GM04503 (cell line): ENCODE data around the gene ZNF576.
"Not testable (repeated sequence)": the region's sequence is repeated elsewhere in the genome, so short reads cannot be mapped to it uniquely, and the experiment has no call there.

Experiments
- DNase-seq: peaks from one replicate; pipeline ENCODE4 v3.0.0-alpha.2; 2012; ENCODE audit warnings: low read depth

The ZNF576 gene

GRCh38 chr19:43575156-43575950 is 21.0 kb upstream of the ZNF576 start, which contains the start of the genes PINLYP and XRCC1:
Gene PINLYP, plus strand, starts transcription at chr19:43575801. Its CDS starts 1,391 bp downstream, at chr19:43577192.
Gene XRCC1, minus strand, starts transcription at chr19:43575527. Its CDS starts 69 bp downstream, at chr19:43575458.
- DNase-seq, result peak; percentile 88

- no peak for DNase-seq
Measured at GRCh38 chr19:43575955-43576878, 20.2 kb upstream of the ZNF576 start.

GRCh38 chr19:43578787-43579186 is 17.6 kb upstream of the ZNF576 start:
- DNase-seq, result no peak

DNA sequence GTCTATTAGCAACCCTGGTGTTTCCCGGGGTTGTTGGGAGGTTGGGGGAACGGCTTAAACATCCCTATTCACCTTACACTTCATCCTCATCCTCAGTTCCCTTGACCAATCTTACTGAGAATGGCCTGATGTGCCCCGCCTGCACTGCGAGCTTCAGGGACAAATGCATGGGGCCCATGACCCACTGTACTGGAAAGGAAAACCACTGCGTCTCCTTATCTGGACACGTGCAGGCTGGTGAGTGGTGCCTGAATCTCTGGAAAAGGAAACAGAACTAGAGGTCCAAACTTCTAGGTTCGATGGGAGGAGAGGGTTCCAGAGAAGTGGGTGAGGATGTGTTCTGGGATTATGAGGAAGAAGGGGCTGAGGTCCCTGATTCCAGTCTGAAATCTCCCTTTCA is 14.9 kb upstream of the ZNF576 start:
- no peak for DNase-seq

- no peak for DNase-seq
Measured at GRCh38 chr19:43582495-43582894, 13.9 kb upstream of the ZNF576 start.

GRCh38 chr19:43584484-43584883 is 11.9 kb upstream of the ZNF576 start:
- no peak for DNase-seq

GRCh38 chr19:43586346-43586745 is 10.0 kb upstream of the ZNF576 start:
- no peak for DNase-seq

- not testable (repeated sequence) for DNase-seq
Measured at GRCh38 chr19:43587029-43587428, 9.4 kb upstream of the ZNF576 start.

DNA sequence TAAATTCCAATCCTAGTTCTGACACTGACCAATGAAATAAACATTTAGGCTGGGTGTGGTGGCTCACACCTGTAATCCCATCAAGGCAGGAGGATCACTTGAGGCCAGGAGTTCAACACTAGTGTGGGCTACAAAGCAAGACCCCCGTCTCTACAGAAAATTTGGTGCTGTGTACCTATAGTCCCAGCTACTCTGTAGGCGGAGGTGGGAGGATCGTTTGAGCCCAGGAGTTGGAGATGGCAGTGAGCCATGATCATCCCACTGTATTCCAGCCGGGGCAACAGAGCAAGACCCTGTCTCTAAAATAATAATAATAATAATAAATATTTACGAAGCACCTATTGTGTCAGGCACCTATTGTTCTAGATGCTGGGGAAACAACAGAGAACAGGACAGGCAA is 7.1 kb upstream of the ZNF576 start:
- no peak for DNase-seq

DNA sequence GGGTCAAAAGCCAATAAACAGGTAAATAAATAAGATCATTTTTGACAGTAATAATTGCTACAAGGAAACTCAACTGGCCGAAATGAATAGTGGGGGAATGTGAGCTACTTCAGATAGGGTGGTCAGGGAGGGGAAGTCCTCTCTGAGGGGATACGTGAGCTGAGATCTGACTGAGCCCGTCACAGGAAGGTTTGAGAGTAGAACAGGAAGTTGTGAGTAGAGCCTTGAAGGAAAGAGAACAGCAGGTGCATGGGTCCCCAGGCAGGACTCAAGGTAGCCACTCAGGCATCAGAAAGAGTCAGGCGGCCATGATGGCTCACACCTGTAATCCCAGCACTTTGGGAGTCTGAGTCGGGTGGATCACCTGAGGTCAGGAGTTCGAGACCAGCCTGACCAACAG is 6.7 kb upstream of the ZNF576 start:
- no peak for DNase-seq

- no peak for DNase-seq
Measured at GRCh38 chr19:43591904-43592772, 4.3 kb upstream of the ZNF576 start.

GRCh38 chr19:43592800-43593350 is 3.5 kb upstream of the ZNF576 start:
- DNase-seq, result no peak

DNA sequence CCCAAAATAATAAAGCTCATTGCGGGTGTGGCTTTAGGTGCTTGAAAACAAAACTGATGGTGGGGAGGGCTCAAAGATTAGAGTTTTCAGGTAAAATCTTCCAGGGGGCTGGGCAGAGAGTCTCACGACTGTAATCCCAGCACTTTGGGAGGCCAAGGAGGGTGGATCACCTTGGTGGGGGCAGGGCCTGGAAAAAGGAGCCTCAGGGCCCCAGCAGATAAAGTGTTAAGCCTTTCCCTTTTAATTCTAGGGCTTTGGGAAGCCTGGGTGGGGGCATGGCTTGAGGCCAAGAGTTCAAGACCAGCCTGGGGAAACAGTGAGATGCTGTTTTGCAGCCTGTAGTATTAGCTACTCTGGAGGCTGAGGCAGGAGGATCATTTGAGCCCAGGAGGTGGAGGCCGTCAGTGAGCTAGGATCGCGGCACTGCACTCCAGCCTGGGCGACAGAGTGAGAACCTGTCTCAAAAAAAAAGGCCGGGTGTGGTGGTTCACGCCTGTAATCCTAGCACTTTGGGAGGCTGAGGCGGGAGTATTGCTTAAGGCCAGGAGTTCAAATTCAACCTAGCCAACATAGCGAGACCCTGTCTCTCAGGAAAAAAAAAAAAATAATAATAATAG is 2.2 kb upstream of the ZNF576 start:
- no peak for DNase-seq

DNA sequence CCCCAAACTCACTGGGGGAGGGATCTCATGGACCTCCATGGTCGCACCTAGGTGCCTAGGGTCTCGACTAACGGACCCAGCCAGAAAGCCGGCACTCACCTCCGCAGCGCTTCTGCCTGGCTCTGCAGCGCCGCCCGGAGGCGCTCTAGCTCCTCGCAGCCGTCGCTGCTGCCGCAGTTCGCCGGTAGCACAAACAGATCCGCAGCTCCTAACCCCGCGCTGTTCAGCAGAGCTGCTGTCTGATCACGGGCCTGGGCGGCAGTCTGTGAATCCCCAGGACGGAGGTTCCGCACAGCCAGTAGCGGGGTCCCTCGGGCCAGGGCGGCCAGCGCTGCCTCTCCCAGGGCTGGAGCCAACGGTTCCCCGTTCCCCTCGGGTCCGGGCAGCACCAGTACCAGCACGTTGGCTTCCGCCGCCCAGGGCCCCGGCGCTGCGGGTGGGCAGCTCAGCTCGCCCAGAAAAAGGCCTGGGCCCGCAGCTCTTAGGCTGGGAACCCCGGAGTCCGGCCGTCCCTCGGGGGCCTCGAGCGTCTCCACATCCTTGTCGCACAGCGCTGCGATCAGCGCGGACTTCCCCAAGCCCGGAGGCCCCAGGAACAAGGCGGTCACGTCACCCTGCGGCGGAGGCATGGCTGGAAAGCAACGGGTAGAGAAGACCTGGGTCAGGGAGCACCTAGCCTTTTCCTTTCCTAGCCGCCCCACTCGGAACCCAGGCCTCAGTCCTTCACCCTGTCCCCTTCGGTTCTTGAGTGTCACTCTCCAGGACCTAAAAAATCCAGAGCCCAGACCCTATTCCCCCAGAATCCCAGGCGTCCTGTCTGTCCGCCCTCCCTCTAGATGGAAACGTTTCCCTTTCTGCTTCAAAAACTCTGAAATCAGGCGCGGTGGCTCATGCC is 1.4 kb upstream of the ZNF576 start:
- DNase-seq, result no peak

GRCh38 chr19:43595605-43595998 is 793 bp upstream of the ZNF576 start:
- DNase-seq, result no peak

DNA sequence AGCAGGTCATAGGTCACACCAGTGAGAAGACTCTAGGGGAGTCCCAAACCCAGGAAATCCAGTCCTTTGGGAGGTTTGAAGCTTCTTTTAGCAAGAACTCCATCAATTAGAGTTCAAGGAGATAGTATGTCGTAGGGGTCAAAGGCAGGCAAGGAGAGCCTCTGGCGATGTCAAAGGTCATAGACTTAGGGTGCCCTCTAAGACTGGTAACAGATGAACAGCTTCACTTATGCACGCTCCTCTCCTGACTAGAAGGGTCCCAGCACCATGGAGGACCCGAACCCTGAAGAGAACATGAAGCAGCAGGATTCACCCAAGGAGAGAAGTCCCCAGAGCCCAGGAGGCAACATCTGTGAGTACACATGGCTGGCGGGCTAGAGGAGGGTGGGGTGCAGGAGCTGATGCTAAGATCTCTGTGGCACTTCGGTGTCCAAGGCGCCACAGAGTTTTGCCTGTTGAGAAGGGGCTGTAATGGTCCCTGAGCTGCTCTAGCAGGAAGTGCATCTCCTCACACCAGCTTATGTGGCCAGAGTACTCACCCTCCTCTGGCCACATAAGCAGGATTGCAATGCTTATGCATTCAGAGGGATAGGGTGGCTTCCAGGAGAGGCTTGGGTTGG is 557 bp downstream of the ZNF576 start:
- DNase-seq, result no peak

GRCh38 chr19:43597876-43598275 is 1.5 kb downstream of the ZNF576 start:
- no peak for DNase-seq

DNA sequence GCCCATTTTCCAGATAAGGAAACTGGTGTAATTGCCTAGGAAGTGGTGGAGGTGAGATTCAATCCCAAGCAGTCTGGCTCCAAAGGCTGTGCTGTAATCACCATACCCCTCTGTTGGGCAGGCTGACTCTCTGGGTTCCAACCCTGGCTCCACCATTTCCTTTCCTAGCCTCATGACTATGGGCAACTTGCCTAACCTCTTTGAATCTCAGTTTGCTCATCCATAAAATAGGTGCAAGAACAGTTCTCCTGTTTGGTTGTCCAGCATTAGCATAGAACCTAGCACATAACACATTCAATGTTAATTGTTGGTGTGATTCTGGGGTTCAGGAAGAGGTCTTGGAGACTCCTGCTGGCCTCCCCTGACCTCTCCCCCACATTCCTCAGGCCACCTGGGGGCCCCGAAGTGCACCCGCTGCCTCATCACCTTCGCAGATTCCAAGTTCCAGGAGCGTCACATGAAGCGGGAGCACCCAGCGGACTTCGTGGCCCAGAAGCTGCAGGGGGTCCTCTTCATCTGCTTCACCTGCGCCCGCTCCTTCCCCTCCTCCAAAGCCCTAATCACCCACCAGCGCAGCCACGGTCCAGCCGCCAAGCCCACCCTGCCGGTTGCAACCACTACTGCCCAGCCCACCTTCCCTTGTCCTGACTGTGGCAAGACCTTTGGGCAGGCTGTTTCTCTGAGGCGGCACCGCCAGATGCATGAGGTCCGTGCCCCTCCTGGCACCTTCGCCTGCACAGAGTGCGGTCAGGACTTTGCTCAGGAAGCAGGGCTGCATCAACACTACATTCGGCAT is 2.2 kb downstream of the ZNF576 start:
- DNase-seq, result no peak
